NCI-H82 (cell line): ENCODE results near the gene SPOP.

Experiments
- DNase-seq: peaks from one replicate; lab custom pipeline; 2025; lab: John Stamatoyannopoulos, UW

Gene SPOP

GRCh38 chr17:49616086-49616485 is 61.8 kb downstream of the SPOP start:
- peak; percentile 15 for DNase-seq

GRCh38 chr17:49613182-49613800 is 64.6 kb downstream of the SPOP start:
- DNase-seq = no peak

DNA sequence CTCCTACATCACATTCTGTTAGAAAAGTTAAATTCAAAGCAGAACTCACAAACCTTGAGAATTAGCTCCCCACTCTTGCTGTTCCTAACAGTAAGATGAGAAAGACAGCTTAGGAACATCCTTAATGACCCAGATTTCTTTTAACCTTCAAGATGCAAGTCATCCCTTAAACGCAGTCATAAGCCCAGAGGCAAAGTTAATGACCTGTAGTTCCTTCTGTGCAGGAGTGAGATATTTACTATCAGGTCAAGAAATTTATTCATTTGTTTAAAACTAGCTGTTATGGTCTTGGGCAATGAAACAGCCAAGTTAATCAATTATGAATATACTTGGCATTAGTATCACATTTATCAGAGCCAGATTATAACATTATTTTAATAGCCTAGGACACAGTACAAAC is 65.2 kb downstream of the SPOP start:
- no peak for DNase-seq

DNA sequence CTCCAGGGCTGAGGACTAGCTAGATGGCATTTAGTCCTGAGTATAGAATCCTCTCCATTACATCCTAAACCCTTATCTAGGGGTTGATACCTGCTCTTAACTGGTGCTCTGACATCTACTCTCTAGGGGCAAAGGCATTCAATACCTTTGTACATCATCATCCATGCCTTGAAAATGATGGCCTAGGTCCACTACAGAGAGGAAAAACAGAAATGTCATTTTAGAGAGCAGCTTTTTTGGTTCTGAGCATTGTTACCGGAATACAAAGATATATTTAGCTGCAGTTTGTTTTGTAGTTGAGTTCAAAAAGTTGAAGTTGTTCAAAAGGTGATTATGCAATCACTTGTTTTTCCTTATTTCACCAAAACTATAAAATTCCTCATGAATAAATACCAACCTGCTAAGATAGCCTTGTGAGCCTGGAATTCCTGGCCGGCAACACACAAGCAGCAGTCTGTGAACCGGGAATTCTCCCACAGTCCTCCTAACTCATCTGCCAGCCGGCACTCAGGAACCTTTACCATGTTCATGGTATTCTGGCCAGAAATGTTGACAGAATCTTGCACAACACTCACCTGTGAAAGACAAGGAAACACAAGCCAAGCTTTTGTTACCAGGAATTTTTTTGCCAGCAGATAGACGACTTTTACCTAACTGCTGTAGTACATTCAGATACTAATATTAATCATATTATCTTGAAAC is 66.9 kb downstream of the SPOP start:
- DNase-seq = no peak

DNA sequence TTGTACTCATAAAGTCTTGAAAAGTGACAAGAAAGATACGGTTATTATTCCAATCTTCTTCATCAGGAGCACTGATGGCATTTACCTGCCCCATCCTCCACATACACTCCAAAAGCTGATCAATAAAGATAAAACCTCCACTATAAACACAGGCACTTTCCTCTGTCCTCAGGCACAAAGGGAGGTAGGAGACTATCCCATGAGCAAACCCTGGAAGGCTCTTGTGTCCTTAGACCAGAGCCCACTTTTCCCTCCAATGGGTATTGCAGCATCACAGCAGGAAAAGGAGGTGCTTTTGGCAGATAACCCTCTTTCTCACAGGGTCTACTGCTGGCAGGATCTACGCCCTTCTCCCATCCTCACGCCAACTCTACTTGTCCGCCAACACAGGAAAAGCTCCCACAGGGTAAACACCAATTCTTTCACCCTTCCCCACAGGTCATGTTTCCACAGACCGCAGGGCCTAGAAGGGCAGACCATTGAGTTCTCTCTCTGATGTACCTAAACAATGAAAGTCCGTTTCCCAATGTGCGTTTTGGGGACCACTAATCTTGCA is 73.5 kb downstream of the SPOP start:
- no peak for DNase-seq

DNA sequence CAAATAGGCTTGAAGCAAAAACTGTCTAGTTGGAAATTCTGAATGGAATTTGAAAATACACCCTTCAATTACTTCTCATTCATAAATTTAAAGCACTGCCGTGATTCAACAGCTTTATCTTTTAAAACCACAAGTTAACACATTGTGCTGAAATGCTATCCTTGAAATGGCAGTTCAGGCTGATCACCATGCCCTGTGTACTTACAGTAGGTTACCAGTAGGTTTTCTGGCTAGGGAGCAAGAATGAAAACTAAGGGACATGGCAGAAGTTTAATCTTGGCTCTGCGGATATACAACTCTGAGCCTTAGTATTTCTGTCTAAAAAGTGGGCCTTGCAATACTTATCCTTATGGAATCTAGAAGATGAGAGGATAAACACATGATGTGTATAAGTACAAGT is 74.2 kb downstream of the SPOP start:
- DNase-seq = no peak

GRCh38 chr17:49603238-49603637 is 74.7 kb downstream of the SPOP start:
- no peak for DNase-seq

DNA sequence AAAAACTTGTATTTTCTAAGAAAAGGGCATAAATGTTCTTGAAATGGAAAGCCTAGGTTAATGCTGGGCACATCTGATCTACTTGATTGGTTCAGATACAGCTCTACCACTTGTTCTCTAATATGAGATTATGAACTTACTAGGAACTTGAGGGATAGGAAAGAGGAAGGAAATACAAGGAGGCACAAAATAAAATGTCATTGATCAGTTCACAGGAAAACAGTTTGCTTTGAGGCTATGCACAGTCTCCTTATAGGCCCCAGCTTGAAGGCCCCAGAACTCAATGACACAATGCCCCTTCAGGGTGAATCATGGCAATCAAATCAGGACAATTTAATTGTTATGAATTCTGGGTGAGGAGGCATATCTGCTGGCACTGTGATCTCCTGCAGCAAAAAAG is 75.1 kb downstream of the SPOP start:
- DNase-seq = no peak

DNA sequence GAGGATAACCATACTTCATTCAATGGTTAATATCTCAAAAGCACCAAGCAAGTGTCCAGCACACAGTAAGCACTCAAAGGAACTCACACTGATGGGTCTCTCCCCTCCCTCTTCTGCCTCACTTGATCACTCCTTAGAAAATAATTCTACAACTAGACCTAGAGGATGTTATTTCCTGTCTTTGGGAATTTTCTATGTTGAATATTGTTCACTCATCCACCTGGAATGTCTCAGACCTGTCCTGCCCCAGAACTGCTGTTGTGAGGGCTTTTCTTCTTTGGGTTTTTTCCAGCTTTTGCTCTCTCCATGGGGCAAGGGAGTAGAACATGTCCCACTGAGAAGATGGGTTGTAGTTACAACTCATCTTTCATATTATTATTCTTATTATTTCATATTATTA is 76.9 kb downstream of the SPOP start:
- DNase-seq = no peak

DNA sequence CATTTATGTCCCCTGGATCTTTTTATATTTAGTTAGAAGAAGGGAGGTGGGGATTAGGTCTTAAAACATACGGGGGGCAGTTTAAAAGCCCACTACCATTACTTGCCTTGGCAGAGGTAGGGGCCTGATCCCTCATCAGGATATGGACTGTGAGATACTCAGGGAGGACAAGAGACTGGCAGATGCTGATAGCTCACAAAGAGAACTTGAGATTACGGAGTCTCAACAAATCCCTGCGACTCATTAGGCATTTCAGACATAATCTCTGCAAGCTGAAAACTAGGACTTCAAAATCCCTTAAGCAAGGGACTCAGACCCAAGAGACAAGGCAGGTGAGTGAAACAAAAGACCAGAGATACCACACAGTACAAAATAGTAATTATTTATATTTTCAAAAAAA is 79.0 kb downstream of the SPOP start:
- peak; percentile 80 for DNase-seq

DNA sequence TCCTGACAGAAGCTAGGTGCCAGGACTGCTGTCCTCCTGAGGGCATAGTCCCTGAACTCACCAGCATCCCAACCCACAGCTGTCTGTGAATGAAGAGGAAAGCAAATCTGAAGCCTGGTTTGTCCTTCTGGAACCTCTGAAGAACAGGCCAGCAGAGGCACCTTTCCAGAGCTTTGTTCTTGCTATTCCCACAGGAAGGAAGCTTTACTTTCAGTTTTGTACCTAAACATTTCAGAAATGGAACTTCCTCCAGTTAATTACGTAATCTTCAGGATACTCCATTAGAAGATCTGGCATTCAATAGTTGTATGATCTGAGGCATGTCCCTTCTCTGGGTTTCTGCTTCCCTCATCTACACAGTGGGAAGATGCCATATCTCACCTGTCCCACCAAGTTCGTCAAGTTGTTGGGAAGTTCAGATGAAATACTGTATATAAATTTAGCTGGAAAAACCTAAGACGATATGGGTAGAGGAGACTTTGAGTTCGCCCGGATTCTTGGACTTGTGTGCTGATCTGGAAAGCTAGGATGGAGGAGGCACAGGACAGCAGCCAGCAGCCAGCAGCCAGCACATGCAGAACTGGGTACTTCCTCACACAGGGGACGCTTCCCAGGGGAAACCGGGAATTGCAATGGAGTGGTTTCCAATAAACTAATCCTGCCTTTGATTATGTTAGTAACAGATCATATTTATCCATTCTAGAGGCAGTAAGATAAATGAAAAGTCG is 79.8 kb downstream of the SPOP start:
- DNase-seq = no peak

DNA sequence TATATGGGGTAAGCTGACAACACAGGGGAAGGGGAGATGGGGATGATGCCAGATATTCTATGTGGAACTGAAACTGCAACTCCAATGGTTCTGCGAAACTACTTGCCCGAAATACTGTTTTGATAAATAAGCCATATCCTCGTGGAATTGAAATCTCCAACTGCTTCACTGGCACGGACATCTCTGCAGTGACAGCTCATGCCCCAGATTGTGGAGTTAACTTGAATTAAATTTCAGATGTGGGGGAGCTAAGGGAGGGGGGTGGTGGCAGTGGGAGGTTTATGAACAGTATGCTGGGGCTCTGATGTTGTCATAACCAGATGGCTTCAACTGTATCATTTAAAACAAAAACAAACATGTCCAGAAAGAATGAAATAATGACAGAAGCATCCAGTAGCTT is 80.5 kb downstream of the SPOP start:
- no peak for DNase-seq

DNA sequence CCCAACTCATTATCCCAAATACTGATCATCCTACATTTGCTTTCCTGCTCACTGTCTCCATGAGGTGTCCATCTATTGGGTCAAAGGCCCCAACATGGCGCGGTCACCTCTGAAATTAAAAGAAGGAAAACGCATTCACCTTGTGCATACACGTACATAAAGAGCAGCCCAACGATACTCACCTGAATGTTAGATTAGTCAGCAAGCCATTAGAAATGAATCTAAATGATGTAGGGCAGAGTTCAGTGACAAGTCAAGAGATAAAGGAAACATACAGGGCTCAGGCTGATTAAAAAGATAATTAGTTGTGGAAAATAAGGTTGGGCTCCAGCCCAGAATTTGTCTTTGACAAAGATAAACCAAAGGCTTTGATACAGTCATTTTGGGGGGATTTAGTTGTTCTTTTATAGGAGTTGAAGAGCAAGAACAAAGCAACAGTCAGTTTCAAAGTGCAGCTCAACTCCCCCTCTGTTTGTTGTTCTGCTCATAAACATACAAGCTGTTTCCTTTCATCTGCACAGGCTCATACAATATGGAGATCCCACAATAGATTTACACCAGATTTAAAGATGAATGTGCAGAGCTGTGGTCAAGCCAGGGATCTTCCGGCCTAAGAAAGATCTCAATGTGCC is 81.2 kb downstream of the SPOP start:
- DNase-seq = no peak

- no peak for DNase-seq
Measured at GRCh38 chr17:49595980-49596379, 81.9 kb downstream of the SPOP start.

GRCh38 chr17:49595328-49595727 is 82.6 kb downstream of the SPOP start:
- no peak for DNase-seq

- peak; percentile 77 for DNase-seq
Measured at GRCh38 chr17:49592263-49592662, 85.6 kb downstream of the SPOP start.

DNA sequence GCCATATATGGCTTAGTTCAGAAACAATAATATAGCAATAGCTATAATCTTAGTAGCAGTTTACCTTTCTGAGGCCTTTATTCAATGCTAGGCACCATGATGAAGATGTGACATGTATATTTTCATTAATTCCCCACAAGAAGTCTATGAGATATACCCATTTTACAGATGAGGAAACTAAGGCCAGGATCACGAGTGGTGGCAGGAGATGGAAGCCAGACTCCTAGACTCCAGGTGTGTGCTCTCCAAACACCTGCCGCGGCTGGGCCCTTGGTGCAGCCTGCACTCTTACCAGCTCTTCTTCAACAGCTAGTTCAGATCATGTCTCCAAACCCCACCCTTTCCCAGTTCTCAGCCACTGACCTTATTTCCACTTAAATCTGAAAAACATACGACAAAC is 87.0 kb downstream of the SPOP start:
- no peak for DNase-seq

DNA sequence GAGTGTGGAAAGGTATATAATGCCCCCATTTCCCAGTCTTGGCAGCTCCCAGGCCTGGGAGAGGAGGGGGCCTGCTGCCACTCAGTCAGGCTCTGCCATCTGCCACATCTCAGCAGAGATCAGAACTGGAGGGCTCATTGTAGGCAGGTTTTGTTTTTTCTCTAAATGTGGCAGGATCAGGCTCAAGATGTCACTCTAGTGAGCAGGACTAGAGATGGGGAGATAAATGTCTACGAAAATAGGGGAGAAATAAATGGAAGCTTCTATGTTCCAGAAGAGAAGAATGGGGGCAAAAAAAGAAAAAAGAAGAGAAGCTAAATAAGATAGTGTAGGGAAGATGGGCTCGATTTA is 88.3 kb downstream of the SPOP start:
- no peak for DNase-seq

- DNase-seq = no peak
Measured at GRCh38 chr17:49588726-49589576, 88.9 kb downstream of the SPOP start.

- DNase-seq = no peak
Measured at GRCh38 chr17:49588312-49588711, 89.6 kb downstream of the SPOP start.

GRCh38 chr17:49587366-49588073 is 90.4 kb downstream of the SPOP start:
- DNase-seq = no peak
